HCT116 (cell line): Measurements from ENCODE around the gene ESPL1. TPM values are rescaled to one million over a fixed set of nuclear protein-coding genes. Genes with fewer than 3 reads are reported as not detected.
A peak's percentile ranks its signal among the peaks of the same experiment; 100 is the strongest.

Experiments used
- ATAC-seq: fragments of 200-7000 bp; cut with Tn5 transposase; 2 replicates; pipeline ENCODE4 v1.9.1; 2020; ENCODE audit warnings: mild to moderate bottlenecking, moderate library complexity
- BruUV-seq: library from RNA; stranded (reverse); fragments of 400-500 nt; replicated peaks from 2 replicates; lab custom pipeline; 2021; lab: Mats Ljungman, UMichigan
- CTCF ChIA-PET: fragments of 300-600 bp; sonication (Branson Sonifier 250); formaldehyde crosslinking; loops from one replicate; lab custom pipeline; 2021; ENCODE audit warnings: antibody characterized with exemption; lab: Charles Lee
- POLR2A ChIA-PET: fragments of 300-600, 350-600 bp; sonication (Branson Sonifier 250); formaldehyde crosslinking; loops from one replicate; lab custom pipeline; 2021; ENCODE audit warnings: antibody characterized with exemption; lab: Charles Lee
- RAD21 ChIA-PET, 2 experiments: fragments of 300-600 bp; sonication (Branson Sonifier 250); formaldehyde crosslinking; loops; one replicate each; lab custom pipeline; 2023; ENCODE audit warnings: low total read pairs in 2 of 2; ENCODE audit not compliant: uncharacterized antibody in 2 of 2, unreplicated experiment in 2 of 2, low non-redundant PET in 1 of 2; lab: Charles Lee
- DNase-seq: peaks from one replicate; pipeline ENCODE4 v3.0.0-alpha.2; 2010; ENCODE audit warnings: low read depth, low spot score
- H2AFZ ChIP-seq: fragments of 200-600 bp; shearing (Covaris generic), sonication (generic); 2 replicates; pipeline ENCODE4 v1.6.1; 2017; ENCODE audit warnings: low read depth, mixed run types, mixed read lengths, antibody characterized with exemption, low read length; ENCODE audit not compliant: poor library complexity, severe bottlenecking
- H3K27ac ChIP-seq: 2 replicates; pipeline ENCODE4 v1.5.1; 2012; ENCODE audit warnings: low read depth, low read length
- H3K27me3 ChIP-seq: fragments of 200-600 bp; sonication (generic); 2 replicates; pipeline ENCODE4 v1.6.1; 2016; ENCODE audit warnings: mixed run types, low read length, mixed read lengths; ENCODE audit not compliant: insufficient read depth
- H3K36me3 ChIP-seq, 2 experiments: fragments of 200-500 bp in 1 of 2; fragments of 200-600 bp in 1 of 2; sonication (Bioruptor generic) in 1 of 2; sonication (generic) in 1 of 2; 2 replicates each; pipeline versions ENCODE4 v1.5.1 to v1.6.1; 2014 to 2016; ENCODE audit warnings: low read length in 2 of 2, inconsistent platforms in 1 of 2, mixed read lengths in 1 of 2, mixed run types in 1 of 2; ENCODE audit not compliant: insufficient read depth in 2 of 2, control insufficient read depth in 1 of 2
- H3K4me1 ChIP-seq, 2 experiments: fragments of 200-600 bp in 1 of 2; sonication (generic) in 1 of 2; 2 replicates each; pipeline versions ENCODE4 v1.5.1 to v1.6.1; 2012 to 2017; ENCODE audit warnings: low read length in 2 of 2, inconsistent platforms in 1 of 2, mild to moderate bottlenecking in 1 of 2, mixed read lengths in 1 of 2, mixed run types in 1 of 2, moderate library complexity in 1 of 2; ENCODE audit not compliant: insufficient read depth in 2 of 2, control insufficient read depth in 1 of 2
- H3K4me2 ChIP-seq: fragments of 200-600 bp; sonication (generic); 2 replicates; pipeline ENCODE4 v1.6.1; 2017; ENCODE audit warnings: mixed run types, low read length, mixed read lengths
- H3K4me3 ChIP-seq, 2 experiments: fragments of 200-600 bp in 1 of 2; sonication (generic) in 1 of 2; replicated peaks in 1 of 2; 2 replicates each; pipeline ENCODE4 v1.5.1; 2011 to 2016; ENCODE audit warnings: low read length in 2 of 2, control low read depth in 1 of 2, low read depth in 1 of 2, mild to moderate bottlenecking in 1 of 2, mixed read lengths in 1 of 2, mixed run types in 1 of 2
- H3K79me2 ChIP-seq: fragments of 200-600 bp; sonication (generic); 2 replicates; pipeline ENCODE4 v1.6.1; 2017; ENCODE audit warnings: mild to moderate bottlenecking, mixed run types, low read length, moderate library complexity, mixed read lengths; ENCODE audit not compliant: insufficient read depth
- H3K9ac ChIP-seq: fragments of 200-600 bp; sonication (generic); 2 replicates; pipeline ENCODE4 v1.6.1; 2016; ENCODE audit warnings: low read length, mixed read lengths
- H3K9me2 ChIP-seq: fragments of 200-600 bp; sonication (generic), shearing (Covaris generic); 2 replicates; pipeline ENCODE4 v1.6.1; 2017; ENCODE audit warnings: mixed run types, mild to moderate bottlenecking, moderate library complexity; ENCODE audit not compliant: insufficient read depth
- H3K9me3 ChIP-seq, 2 experiments: fragments of 200-500 bp in 1 of 2; fragments of 200-600 bp in 1 of 2; sonication (Bioruptor generic) in 1 of 2; sonication (generic) in 1 of 2; 2 replicates each; pipeline ENCODE4 v1.6.1; 2014 to 2017; ENCODE audit warnings: low read length in 2 of 2, mixed read lengths in 2 of 2, inconsistent platforms in 1 of 2, low read depth in 1 of 2, mild to moderate bottlenecking in 1 of 2, mixed run types in 1 of 2, moderate library complexity in 1 of 2; ENCODE audit not compliant: control insufficient read depth in 1 of 2, insufficient read depth in 1 of 2
- H4K20me1 ChIP-seq: fragments of 200-600 bp; sonication (generic), shearing (Covaris generic); 2 replicates; pipeline ENCODE4 v1.6.1; 2017; ENCODE audit warnings: mixed run types, mild to moderate bottlenecking, moderate library complexity; ENCODE audit not compliant: insufficient read depth
- CBX3 ChIP-seq: IDR thresholded peaks from 2 replicates; pipeline ENCODE4 v1.6.1; 2012; ENCODE audit warnings: low read depth
- CEBPB ChIP-seq: IDR thresholded peaks from 2 replicates; pipeline ENCODE4 v1.6.1; 2012; ENCODE audit warnings: low read depth
- EGR1 ChIP-seq: IDR thresholded peaks from 2 replicates; pipeline ENCODE4 v1.6.1; 2012; ENCODE audit warnings: low read depth
- ELF1 ChIP-seq: IDR thresholded peaks from 2 replicates; pipeline ENCODE4 v1.6.1; 2012; ENCODE audit warnings: low read depth, borderline replicate concordance
- EZH2 ChIP-seq: fragments of 200-600 bp; sonication (generic); IDR thresholded peaks from 2 replicates; pipeline ENCODE4 v1.6.1; 2017; ENCODE audit warnings: antibody characterized with exemption, mixed run types
- EZH2phosphoT487 ChIP-seq: fragments of 200-600 bp; IDR thresholded peaks from 2 replicates; pipeline ENCODE4 v1.6.1; 2018; ENCODE audit warnings: antibody characterized with exemption, borderline replicate concordance
- POLR2A ChIP-seq: IDR thresholded peaks from 2 replicates; pipeline ENCODE4 v1.7.0; 2011; ENCODE audit warnings: borderline replicate concordance; ENCODE audit not compliant: insufficient read depth, insufficient read length; ENCODE audit errors: extremely low read depth
- POLR2AphosphoS5 ChIP-seq: IDR thresholded peaks from 2 replicates; pipeline ENCODE4 v1.6.1; 2011; ENCODE audit warnings: mild to moderate bottlenecking, low read depth, low read length, moderate library complexity
- RAD21 ChIP-seq: IDR thresholded peaks from 2 replicates; pipeline ENCODE4 v1.6.1; 2012; ENCODE audit warnings: low read depth, mild to moderate bottlenecking
- SIN3A ChIP-seq: IDR thresholded peaks from 2 replicates; pipeline ENCODE4 v1.6.1; 2012; ENCODE audit warnings: low read depth
- SRF ChIP-seq: IDR thresholded peaks from 2 replicates; pipeline ENCODE4 v1.6.1; 2012; ENCODE audit warnings: low read depth
- TCF7L2 ChIP-seq: IDR thresholded peaks from 2 replicates; pipeline ENCODE4 v1.7.0; 2011; ENCODE audit warnings: borderline replicate concordance, inconsistent platforms; ENCODE audit not compliant: insufficient read depth, insufficient read length; ENCODE audit errors: extremely low read depth
- YY1 ChIP-seq: IDR thresholded peaks from 2 replicates; pipeline ENCODE4 v1.6.1; 2011; ENCODE audit warnings: low read length, low read depth, moderate library complexity, mild to moderate bottlenecking; ENCODE audit not compliant: insufficient replicate concordance; ENCODE audit errors: extremely low read depth
- intact Hi-C: fragments of 100-400 bp; cut with micrococcal nuclease; formaldehyde crosslinking; loops from 2 replicates; pipeline ENCODE4 v1.10.0; 2022
- total RNA-seq: library from RNA; stranded (reverse); gene quantifications from one replicate; pipeline ENCODE4 v1.2.1, GENCODE V29; 2021; ENCODE audit not compliant: unreplicated experiment
- TF ChIP-seq, protein P1 (sequence below), 3 experiments: fragments of 200-600 bp in 1 of 3; sonication (generic) in 1 of 3; IDR thresholded peaks in 2 of 3; conservative IDR thresholded peaks in 1 of 3; 2 replicates each; pipeline ENCODE4 v1.5.1; 2012 to 2017; ENCODE audit warnings: low read depth in 2 of 3, low read length in 2 of 3, antibody characterized with exemption in 1 of 3, borderline replicate concordance in 1 of 3, control low read depth in 1 of 3, mild to moderate bottlenecking in 1 of 3, mixed read lengths in 1 of 3, mixed run types in 1 of 3, moderate library complexity in 1 of 3; ENCODE audit not compliant: insufficient read depth in 1 of 3
- TF ChIP-seq, protein P2 (sequence below): IDR thresholded peaks from 2 replicates; pipeline ENCODE4 v1.6.1; 2011; ENCODE audit warnings: mild to moderate bottlenecking, low read length, moderate library complexity; ENCODE audit not compliant: insufficient replicate concordance; ENCODE audit errors: extremely low read depth

The ESPL1 gene
- total RNA-seq, 1 experiment from 2014 or later: 50.3 TPM

DNA sequence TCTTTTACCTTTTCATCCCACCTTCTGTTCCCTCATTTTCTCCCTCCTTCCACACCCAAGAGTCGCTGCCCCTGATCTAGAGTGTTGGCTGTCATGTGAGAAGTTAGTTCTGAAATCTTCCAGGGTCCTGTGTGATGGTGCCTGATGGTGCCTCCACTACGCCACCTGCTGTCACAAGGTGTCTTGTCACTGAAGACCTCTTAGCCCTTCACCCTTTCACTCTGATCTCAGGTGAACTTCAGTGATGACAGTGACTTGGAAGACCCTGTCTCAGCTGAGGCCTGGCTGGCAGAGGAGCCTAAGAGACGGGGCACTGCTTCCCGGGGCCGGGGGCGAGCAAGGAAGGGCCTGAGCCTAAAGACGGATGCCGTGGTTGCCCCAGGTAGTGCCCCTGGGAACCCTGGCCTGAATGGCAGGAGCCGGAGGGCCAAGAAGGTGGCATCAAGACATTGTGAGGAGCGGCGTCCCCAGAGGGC, 19.7 kb downstream of the ESPL1 start:
- intact Hi-C loops: loop anchor here (1.0 to 10.0 kb wide), 3 partner anchors 74 to 223 kb away; no protein-coding TSS in a partner anchor
- Histone ChIP-seq H3K4me1 (no peaks in the 10 kb centered on the region), H3K27me3 (no peaks in the 10 kb centered on the region), H3K4me3 (no peak overlapping the region), H3K4me2 (no peak overlapping the region), H4K20me1 (no peaks in the 10 kb centered on the region), H2AFZ (no peak overlapping the region), H3K9me2 (no peaks in the 10 kb centered on the region), H3K27ac (no peak overlapping the region), H3K79me2 (no peaks in the 10 kb centered on the region), H3K9me3 (no peaks in the 10 kb centered on the region), H3K36me3 (peaks cover 41 to 56% of the 10 kb centered on the region in 2 experiments), H3K9ac (no peak overlapping the region)
- no TSS peak for BruUV-seq
- no peak for TF ChIP-seq SRF
- TF ChIP-seq RAD21: peak; percentile 80
- no peak for TF ChIP-seq EZH2phosphoT487
- TF ChIP-seq, protein P1, sequence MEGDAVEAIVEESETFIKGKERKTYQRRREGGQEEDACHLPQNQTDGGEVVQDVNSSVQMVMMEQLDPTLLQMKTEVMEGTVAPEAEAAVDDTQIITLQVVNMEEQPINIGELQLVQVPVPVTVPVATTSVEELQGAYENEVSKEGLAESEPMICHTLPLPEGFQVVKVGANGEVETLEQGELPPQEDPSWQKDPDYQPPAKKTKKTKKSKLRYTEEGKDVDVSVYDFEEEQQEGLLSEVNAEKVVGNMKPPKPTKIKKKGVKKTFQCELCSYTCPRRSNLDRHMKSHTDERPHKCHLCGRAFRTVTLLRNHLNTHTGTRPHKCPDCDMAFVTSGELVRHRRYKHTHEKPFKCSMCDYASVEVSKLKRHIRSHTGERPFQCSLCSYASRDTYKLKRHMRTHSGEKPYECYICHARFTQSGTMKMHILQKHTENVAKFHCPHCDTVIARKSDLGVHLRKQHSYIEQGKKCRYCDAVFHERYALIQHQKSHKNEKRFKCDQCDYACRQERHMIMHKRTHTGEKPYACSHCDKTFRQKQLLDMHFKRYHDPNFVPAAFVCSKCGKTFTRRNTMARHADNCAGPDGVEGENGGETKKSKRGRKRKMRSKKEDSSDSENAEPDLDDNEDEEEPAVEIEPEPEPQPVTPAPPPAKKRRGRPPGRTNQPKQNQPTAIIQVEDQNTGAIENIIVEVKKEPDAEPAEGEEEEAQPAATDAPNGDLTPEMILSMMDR (IDR thresholded peaks at IDR 0.05 in 2 of 3, conservative IDR thresholded peaks at IDR 0.05 in 1 of 3; ENCODE audit: borderline replicate concordance in 1 of 3, insufficient read depth in 1 of 3, low read depth in 2 of 3, low read length in 2 of 3): peak; percentile 73 to 80 (median 80)
- ChIA-PET RAD21 (interaction anchor here in 1 of 2 experiments (1.1 kb wide), 1 partner anchor 129 kb away, joined by 3 read pairs; no protein-coding TSS in a partner anchor), POLR2A (no interaction called here), CTCF (interaction anchor here (1.1 to 3.0 kb wide), 2 partner anchors 74 to 77 kb away, joined by 3 to 34 read pairs; no protein-coding TSS in a partner anchor)
- DNase-seq: no peak
- ATAC-seq: peak; percentile 89

DNA sequence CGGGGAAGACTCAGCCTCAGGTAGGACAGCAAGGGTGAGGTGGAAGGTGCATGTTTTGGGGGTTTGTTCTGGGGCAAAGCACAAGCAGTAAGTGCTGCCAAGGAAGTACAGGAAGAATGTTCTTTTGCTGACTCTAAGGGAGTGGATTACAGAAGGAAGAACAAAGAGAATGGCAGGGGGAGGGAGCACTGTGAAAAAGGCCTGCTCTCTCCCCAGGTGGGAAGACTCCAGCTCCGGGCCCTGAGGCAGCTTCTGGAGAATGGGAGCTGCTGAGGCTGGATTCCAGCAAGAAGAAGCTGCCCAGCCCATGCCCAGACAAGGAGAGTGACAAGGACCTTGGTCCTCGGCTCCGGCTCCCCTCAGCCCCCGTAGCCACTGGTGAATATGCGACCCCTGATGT, 20.2 kb downstream of the ESPL1 start:
- BruUV-seq: no TSS peak
- ATAC-seq: no peak
- Histone ChIP-seq H3K27ac (no peak overlapping the region), H3K9me3 (no peaks in the 10 kb centered on the region), H3K4me1 (no peaks in the 10 kb centered on the region), H3K9ac (no peak overlapping the region), H2AFZ (no peak overlapping the region), H3K79me2 (no peaks in the 10 kb centered on the region), H3K4me3 (no peak overlapping the region), H3K36me3 (peaks cover 42 to 50% of the 10 kb centered on the region in 2 experiments), H3K27me3 (no peaks in the 10 kb centered on the region), H3K4me2 (no peak overlapping the region), H4K20me1 (no peaks in the 10 kb centered on the region), H3K9me2 (no peaks in the 10 kb centered on the region)
- RAD21 ChIA-PET: no interaction called here
- POLR2A ChIA-PET: no interaction called here
- CTCF ChIA-PET: interaction anchor here (1.1 to 3.0 kb wide), 2 partner anchors 74 to 78 kb away, joined by 3 to 34 read pairs; no protein-coding TSS in a partner anchor
- DNase-seq: no peak
- TF ChIP-seq SIN3A (no peak), ELF1 (no peak), EZH2 (no peak), YY1 (no peak), EGR1 (no peak), TCF7L2 (no peak), POLR2A (no peak), POLR2AphosphoS5 (no peak), CEBPB (no peak), CBX3 (no peak)
- TF ChIP-seq, protein P2, sequence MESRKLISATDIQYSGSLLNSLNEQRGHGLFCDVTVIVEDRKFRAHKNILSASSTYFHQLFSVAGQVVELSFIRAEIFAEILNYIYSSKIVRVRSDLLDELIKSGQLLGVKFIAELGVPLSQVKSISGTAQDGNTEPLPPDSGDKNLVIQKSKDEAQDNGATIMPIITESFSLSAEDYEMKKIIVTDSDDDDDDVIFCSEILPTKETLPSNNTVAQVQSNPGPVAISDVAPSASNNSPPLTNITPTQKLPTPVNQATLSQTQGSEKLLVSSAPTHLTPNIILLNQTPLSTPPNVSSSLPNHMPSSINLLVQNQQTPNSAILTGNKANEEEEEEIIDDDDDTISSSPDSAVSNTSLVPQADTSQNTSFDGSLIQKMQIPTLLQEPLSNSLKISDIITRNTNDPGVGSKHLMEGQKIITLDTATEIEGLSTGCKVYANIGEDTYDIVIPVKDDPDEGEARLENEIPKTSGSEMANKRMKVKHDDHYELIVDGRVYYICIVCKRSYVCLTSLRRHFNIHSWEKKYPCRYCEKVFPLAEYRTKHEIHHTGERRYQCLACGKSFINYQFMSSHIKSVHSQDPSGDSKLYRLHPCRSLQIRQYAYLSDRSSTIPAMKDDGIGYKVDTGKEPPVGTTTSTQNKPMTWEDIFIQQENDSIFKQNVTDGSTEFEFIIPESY: no peak
- intact Hi-C loops: loop anchor here (10.0 kb wide), 1 partner anchor 224 kb away; no protein-coding TSS in a partner anchor
